Glomerular endothelial cell (primary cell): ENCODE data around the gene RNF146. TPM values are rescaled to one million over a fixed set of nuclear protein-coding genes. Genes with fewer than 3 reads are reported as not detected.
"Not testable (repeated sequence)": the region's sequence is repeated elsewhere in the genome, so short reads cannot be mapped to it uniquely, and the experiment has no call there.

Experiments
- DNase-seq: peaks from one replicate; pipeline ENCODE4 v3.0.0-alpha.2; 2011; ENCODE audit warnings: low read depth, low spot score; ENCODE audit errors: extremely low read depth
- total RNA-seq: library from RNA; depleted of rRNA; stranded (reverse); fragments of >200 nt; gene quantifications from 2 replicates; pipeline ENCODE4 v1.2.3, GENCODE V29; 2015

The RNF146 gene
- total RNA-seq, 1 donor from 2014 or later, result 41.2 TPM

DNA sequence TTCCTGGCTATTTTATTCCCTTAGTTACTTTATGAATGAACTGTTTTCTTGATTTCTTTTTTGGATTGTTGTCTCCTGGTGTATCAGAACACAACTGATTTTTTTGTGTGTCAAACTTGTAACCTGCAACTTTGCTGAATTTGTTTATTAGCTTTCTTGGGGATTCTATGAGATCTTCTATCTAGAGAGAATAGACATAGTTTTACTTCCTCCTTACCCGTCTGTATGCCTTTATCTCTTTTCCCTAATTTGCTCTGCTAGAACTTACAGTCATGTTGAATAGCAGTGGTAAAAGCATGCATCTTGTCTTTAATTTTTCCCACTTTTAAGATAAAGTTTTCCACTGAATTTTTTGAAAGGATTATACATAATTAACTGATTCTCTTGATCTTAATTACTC lies 13.2 kb downstream of the RNF146 start:
- no peak for DNase-seq

DNA sequence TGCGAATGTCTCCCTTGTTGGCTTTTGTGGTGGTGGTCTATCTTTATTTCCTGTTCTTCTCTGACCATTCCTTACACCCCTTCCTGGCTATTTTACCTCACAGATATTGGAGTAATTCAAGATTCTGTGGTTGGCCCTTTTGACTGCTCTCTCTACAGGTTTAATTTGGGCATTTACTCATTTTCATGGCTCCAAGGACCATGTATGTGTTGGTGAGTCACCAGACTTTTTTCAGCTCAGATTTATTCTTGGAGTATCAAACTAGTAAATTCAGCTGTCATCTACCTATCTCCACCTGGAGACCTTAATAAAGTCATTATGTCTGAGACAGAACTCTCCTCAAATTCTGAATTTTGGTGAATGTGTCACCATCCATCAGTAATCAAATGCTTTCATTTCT lies 15.5 kb downstream of the RNF146 start:
- DNase-seq, result no peak

DNA sequence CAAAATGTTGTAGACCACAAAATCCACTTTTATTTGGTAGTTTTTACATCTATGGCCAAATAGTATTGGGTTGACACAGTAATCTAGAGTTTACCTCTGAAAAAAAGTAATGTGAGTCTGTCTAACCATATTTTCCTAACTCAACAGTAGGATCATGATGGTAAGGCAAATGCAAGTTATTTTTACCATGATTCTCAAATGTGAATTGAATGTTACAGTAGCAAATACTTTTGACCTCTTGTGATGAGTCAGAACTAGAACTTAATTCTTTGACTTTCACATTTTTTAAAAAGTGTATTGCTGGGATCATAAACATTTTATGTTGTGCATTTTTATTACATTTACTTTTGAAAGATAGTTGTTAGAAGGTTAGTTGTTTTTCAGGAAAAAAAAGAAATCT lies 22.0 kb downstream of the RNF146 start:
- no peak for DNase-seq

DNA sequence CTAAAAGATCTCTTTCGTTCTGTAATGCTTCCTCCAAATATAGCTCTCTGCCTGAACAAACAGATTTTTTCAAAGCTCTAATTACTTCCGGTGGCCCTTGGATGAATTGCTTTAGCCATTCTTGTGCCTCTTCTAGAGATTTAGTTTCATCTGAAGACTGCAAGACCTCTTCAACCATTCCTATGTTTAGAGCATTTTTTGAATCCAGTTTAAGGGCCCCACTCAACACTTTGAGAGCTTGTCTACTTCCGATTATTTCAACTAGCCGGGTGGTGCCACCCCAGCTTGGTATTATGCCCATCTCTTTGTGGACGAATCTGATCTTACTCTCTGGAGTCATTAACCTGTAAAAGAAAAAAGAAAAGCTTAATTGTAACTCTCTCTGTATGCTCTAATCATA lies 23.3 kb downstream of the RNF146 start:
- no peak for DNase-seq

DNA sequence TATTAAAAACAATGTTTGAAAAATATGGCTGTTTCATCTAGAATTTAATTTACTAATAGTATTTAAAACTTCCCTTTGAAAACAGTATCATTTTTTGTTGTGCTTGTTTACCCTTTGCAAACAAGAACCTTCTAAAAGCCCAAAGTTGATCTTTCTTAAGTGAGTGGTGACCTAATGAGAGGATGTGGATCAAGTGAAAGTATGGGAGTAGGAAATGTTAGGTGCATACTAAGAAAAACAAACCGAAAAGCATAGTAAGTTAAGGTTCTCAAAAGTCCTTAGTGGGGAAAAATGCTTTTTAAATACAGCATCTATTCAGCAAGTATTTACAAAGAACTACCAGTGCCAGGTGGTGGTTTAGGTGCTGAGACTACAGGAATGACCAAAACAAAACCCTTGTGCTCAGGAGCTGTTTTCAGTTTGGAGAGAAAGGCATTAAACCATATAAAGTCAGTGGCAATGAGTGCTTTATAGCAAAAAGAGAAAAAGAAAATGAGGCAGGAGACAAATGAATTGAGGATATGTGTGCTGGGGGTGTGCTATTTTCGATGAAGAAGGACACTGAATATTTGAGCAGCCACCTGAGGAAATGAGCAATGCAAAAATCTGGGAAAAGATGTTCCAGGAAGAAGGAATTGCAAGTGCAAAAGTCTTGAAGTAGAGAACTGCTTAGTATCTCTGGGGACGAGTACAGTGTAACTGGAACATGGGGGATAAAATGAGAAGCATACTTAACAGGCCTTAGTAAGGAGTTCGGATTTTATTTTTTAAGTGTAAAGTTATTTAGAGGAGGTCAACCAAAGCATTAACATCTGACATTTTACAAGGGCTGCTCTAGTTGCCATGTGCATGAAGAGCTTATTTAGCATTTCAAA lies 24.0 kb downstream of the RNF146 start:
- no peak for DNase-seq

DNA sequence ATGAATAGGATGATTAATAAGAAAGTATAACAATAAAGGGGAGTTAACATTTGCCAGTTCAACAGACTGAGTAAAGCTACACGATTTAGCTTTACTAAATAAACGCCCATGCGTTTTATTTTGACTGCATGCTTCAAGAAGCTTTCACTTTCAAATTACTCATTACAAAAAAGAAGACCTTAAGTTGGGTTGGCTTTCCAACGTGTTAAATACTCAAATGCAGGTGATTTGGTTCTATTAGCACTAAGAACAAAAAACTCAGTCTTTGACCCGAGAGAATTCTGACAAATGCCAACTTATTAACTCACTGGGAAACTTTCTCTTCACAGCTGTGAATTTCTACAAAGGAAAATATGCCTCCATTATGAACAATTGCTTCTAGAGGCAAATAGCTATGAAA lies 24.8 kb downstream of the RNF146 start:
- no peak for DNase-seq

DNA sequence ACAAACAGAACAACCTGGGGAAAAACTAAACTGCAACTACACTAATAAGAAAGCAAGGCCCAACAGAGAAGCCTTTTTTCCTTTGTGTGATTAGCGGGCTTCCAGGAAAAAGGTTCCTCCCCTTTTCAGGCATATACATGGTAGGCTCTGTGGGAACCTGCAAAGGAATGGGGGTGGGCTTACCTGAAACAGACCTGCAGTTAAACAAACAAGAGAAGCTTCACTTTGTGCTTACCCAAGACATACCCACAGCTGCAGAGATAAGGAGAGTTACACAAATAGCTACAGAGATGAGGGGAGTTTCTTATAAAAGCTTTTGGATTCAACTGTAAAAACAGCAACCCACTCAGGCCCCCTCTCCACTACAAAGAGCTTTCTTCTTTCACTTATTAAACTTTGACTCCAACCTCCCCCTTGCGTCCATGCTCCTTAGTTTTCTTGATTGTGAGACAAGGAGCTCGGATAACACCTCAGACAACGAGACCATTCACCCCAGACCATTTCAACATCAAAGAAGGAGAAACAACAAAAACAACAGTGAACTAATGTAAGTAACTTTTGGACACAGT lies 30.9 kb downstream of the RNF146 start:
- no peak for DNase-seq

DNA sequence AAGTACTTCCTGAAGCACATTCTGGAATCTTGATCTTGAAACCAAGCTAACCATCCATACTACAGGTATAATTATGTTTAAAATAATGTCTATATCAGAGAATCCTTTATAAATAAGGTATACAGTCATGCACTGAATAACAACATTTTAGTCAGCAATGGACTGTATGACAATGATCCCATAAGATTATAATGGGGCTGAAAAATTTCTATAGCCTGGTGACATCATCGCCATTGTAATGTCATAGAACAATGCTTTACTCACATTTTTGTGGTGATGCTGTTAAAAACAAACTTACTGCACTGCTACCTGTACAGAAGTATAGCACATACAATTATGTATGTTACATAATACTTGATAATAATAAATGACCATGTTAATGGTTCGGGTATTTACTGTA lies 31.8 kb downstream of the RNF146 start:
- no peak for DNase-seq

DNA sequence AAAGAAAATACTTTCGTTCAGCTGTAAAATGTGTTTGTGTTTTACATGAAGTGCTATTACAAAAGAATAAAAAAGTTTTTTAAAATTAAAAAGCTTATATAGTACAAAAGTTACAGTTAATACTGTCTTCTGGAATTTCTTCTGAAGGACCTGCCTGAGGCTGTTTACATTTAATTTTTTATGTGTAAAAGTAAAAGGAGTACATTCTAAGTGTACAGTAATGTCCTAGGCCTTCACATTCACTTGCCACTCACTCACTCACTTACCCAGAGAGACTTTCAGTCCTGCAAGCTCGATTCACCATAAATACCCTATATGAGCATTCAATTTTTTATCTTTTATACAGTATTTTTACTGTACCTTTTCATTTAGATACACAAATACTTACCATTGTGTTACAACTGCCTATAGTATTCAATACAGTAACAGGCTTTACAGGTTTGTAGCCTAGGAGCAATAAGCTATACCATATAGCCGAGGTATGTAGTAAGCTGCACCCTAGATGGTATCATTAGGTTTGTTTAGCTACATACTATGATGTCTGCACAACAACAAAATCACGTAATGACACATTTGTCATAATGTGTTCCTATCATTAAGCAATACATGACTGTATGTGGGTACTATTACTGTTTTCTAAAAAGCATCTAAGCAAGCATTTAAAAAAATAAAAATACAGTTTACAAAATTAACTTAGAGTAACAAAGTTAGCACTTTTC lies 33.0 kb downstream of the RNF146 start:
- DNase-seq, result no peak

DNA sequence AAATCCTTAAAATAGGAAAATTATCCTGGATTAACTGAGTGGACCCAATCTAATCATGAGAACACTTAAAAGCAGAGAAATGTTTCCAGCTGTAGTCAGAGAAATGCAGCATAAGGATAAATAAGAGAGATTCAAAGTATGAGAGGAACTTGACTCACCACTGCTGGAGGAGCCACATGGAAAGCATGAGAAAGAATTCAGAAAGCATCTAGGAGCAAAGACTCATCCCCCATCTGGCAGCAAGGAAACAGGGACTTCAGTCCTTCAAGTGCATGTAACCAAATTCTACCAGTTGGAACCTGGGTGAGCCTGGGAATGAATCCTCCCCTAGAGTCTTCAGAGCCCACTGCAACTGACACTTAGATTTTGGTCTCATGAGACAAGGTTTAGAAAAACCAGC lies 33.7 kb downstream of the RNF146 start:
- no peak for DNase-seq

DNA sequence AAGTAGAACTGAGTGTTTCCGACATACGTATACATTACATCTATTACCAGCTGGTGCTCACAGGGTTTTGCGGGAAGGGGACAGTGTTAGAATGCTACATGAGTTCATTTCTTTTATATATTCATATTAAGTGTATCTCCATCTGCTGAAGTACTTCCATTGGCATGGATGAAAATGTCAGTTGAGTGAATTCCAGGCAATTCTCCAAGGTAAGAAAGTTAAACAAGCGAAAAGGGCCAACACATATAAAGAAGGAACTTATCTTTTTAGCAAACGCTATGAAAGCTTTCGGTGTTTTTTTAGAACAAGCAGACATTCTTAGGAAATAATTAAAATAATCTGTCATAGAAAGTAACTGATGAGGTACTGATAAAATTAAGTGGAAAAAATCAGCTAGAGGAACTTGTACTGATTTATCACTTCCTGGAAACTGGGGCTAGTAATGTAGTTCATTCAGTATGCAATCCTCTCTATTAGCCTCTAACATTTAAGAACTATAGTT lies 34.6 kb downstream of the RNF146 start:
- DNase-seq, result no peak

DNA sequence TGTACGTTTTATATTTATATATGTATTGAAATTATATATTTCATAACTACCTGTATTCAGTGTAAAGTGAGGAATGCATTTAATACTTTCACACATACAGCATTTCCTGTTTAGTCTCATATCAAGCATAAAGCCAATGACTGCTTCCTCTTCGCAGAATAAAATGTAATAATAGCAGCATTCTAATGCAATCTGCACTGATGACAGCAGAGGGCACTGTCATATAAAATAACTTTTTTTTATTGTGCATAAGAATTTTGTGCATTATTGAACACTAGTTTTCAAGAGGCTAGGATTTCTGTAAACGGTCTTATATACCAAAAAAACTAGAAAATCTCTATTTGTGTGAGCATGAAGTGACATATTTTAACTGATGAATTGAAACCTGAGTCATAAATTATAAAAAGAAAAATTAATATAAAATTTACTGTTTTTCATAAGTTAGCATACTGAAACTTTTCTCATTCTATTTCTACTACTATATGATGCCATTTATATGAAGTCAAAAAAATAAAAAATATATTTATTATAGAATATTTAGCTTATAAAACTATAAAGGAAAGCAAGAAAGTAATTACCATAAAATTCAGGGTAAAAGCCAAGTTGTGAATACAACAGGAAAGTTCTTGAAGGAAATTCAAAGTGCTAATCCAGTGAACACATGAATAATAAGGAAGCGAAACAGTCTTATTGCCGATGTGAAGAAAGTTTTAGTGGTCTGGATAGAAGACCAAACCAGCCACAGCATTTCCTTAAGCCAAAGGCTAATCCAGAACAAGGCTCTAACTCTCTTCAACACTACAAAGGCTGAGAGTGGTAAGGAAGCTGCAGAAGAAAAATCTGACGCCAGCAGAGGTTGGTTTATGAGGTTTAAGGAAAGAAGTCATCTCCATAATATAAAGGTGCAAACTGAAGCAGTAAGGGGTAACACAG lies 36.3 kb downstream of the RNF146 start:
- DNase-seq, result no peak

DNA sequence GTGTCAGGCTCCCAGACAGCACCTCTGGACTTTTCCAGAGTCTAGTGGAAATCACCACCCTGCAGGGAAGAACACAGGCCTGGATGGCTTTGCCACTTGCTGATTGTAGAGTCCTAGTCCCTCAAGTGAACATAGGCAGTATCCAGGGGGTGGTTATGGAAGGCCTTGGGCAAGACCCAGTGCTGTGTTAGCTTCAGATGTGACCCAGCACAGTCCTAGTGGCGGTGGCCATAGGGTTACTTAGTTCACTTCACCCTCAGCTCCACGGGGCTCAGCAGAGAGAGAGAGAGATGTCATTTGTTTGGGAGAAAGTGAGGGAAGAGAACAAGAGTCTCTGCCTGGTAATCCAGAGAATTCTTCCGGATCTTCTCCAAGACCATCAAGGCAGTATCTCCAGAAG lies 37.3 kb downstream of the RNF146 start:
- DNase-seq, result no peak

DNA sequence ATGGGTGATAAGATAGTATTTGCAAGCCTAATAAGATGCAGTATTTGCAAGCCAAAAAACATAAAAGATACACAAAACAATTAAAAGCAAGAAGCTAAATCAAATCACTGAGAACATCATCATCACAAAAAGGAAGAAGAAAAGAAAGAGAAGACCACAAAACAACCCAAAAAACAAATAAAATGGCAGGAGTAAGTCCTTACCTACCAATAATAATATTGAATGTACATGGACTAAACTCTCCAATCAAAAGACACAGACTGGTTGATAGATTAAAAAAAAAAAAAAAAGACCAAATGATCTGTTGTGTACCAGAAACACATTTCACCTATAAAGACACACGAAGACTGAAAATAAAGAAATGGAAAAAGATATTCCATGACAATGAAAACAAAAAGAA lies 39.1 kb downstream of the RNF146 start:
- DNase-seq, result no peak

DNA sequence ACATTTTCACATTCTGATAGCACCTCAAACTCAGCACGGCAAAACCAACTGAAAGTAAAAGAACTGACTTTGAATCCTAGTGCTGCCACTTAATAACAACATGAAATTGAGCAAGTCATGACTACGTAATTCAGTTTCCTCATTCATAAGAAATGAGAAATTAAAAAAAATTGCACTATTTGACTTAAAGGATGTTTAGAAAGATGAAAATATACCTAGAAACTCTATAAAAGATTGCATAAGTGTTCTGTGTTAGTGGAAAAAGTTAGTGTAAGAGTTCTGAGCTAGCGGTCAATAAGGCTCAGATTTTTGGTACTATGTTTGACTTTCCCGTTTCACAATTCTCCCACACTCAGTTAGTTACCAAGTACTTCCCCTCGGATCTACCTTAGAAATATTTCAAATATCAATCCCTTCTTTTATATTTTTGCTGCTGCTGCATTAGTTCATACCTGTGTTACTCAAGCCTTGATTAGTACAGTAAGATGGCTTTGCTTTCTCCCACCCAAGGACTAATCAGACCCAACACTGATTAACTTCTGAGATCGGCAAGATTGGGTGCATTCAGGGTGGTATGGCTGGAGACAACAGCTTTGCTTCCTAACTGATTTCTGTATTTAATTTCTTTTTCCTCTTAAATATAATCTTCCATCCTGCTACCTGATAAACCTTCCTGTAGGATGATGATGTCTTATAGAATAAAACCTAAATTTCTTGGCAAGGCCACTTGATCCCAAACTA lies 50.9 kb downstream of the RNF146 start:
- DNase-seq, result no peak

DNA sequence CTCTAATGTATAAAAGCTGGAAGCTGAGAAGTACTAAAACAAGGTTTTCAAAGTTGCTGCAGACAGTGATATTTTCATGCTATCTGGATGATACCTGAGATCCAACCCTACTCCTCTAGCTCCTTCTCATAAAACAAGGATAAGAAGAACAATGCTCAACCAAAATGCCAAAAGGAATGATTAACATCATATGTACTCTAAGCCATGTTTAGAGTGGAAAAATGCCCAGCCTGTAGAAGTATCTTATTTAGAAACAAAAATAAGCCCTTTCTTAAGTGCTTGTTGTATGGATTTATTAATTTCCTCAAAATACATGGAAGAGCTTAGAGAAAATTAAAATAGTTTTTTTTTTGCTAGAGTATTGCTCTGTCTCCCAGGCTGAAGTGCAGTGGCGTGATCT lies 53.0 kb downstream of the RNF146 start:
- DNase-seq, result no peak

DNA sequence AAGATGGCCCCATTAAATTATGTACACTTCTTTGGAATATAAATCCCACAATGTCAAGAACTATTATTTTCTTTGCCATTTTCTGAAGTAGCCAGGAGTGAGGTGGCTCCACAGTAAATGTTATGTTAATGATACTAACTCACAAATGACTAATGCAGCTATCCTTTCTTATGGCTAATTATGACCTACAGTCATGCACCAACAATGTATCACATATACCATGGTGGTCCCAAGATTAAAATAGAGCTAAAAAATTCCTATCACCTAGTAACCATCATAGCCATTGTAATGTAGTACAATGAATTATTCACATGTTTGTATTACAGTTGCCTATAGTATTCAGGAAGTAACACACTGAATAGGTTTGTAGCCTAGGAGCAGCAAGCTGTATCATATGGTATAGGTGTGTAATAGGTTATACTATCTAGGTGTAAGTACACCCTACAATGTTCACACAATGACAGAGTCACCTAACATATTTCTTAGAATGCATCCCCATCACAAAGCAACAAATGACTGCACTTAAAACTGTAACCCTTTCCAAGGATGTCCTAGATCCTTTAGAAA lies 61.5 kb downstream of the RNF146 start:
- no peak for DNase-seq

DNA sequence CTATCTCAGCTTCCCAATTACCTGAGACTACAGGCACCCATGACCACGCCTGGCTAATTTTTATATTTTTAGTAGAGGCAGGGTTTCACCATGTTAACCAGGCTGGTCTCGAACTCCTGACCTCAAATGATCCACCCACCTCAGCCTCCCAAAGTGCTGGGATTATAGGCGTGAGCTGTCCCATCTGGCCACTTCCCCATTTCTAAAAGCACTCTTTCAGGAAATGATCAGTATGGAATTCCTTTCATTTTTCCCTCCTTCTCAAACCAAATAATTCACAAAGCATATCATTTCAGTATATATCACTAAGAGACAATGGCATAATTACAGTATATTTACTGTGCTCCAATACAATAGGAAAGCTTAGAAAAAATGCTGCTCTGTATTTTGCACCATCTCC lies 64.6 kb downstream of the RNF146 start:
- not testable (repeated sequence) for DNase-seq

DNA sequence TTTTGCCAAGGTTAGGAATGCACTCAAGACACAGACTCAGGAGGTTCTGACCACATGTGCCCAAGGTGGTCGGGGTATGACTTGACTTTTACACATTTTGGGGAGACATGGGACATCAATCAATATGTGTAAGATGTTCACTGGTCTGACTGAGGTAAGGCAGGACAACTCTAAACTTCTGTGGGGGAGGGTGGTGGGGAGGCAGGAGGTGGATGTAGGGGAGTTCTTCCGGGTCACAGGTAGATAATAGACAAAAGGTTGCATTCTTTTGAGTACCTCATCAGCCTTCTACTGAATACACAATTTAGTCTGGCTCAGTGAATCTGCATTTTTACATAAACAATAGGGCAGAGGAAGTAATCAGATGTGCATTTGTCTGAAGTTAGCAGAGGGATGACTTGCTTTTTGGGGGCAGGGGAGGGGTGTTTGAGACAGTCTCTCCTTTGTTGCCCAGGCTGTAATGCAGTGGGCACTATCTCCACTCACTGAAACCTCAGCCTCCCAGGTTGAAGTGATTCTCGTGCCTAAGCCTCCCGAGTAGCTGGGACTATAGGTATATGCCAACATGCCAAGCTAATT lies 65.8 kb downstream of the RNF146 start:
- DNase-seq, result no peak
